ENCODE results near the gene NRCAM.

DNA sequence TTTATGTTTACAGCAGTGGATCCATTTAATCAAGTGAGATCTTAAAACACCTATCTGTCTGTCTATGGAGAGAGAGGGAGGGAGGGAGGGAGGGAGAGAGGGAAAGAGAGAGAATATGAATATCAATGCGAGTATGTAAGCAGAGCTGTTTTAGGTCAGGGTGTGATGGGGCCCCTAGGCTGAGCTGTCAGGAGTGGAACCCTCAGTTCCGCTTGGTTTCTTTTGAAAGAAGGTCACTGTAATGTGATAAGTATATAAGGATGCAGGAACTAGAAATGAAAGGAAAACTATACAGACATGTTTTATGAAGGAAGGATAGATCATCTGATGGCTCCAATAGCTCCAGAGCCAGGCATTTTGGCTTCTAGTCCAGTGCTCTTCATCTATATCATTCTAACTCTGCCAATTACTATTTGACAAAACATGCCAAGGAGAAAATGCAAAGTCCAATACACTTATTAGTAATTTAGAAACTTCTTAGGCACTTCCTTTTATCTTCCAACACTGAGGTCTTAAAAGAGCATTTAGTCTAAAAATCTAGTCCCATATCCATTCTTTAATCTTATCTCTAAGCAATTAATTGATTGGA, 70.3 kb downstream of the NRCAM start:
- TF ChIP-seq POLR2AphosphoS5 (IDR thresholded peaks at IDR 0.05): no peak
- TF ChIP-seq, protein P1, sequence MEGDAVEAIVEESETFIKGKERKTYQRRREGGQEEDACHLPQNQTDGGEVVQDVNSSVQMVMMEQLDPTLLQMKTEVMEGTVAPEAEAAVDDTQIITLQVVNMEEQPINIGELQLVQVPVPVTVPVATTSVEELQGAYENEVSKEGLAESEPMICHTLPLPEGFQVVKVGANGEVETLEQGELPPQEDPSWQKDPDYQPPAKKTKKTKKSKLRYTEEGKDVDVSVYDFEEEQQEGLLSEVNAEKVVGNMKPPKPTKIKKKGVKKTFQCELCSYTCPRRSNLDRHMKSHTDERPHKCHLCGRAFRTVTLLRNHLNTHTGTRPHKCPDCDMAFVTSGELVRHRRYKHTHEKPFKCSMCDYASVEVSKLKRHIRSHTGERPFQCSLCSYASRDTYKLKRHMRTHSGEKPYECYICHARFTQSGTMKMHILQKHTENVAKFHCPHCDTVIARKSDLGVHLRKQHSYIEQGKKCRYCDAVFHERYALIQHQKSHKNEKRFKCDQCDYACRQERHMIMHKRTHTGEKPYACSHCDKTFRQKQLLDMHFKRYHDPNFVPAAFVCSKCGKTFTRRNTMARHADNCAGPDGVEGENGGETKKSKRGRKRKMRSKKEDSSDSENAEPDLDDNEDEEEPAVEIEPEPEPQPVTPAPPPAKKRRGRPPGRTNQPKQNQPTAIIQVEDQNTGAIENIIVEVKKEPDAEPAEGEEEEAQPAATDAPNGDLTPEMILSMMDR (IDR thresholded peaks at IDR 0.05): no peak

Data from gastroesophageal sphincter (tissue), 3 donors.